GM19397 (cell line): ENCODE measurements around the gene PAQR9.
"Not testable (repeated sequence)": the region's sequence is repeated elsewhere in the genome, so short reads cannot be mapped to it uniquely, and the experiment has no call there.

Source experiments
- ATAC-seq: cut with Tn5 transposase; IDR thresholded peaks from one replicate; pipeline ENCODE4 v1.9.1; 2021; ENCODE audit warnings: mild to moderate bottlenecking, moderate library complexity; ENCODE audit not compliant: unreplicated experiment

Gene PAQR9

GRCh38 chr3:142963516-142964448 lies at the start of gene PAQR9:
TSS of gene PAQR9 (minus strand) at chr3:142963674. CDS start at chr3:142963336, 338 bp downstream.
- ATAC-seq, result peak; percentile 42

GRCh38 chr3:143011705-143012104 lies 48.2 kb upstream of the PAQR9 start:
- ATAC-seq, result no peak

GRCh38 chr3:143010024-143010423 lies 46.5 kb upstream of the PAQR9 start:
- no peak for ATAC-seq

- no peak for ATAC-seq
Measured at GRCh38 chr3:143004823-143005222, 41.3 kb upstream of the PAQR9 start.

- ATAC-seq, result no peak
Measured at GRCh38 chr3:143002727-143003126, 39.3 kb upstream of the PAQR9 start.

- peak; percentile 34 for ATAC-seq
Measured at GRCh38 chr3:143002083-143002712, 38.7 kb upstream of the PAQR9 start.

GRCh38 chr3:143001369-143002082 lies 38.1 kb upstream of the PAQR9 start, which contains the start of gene U2SURP:
TSS of gene U2SURP (plus strand) at chr3:143001570. CDS start at chr3:143001629, 59 bp downstream.
- ATAC-seq, result peak; percentile 87

GRCh38 chr3:143001034-143001368 lies 37.5 kb upstream of the PAQR9 start:
- peak; percentile 62 for ATAC-seq

- ATAC-seq, result no peak
Measured at GRCh38 chr3:143000528-143000927, 37.1 kb upstream of the PAQR9 start.

GRCh38 chr3:142999881-143000280 lies 36.4 kb upstream of the PAQR9 start:
- ATAC-seq, result no peak

- no peak for ATAC-seq
Measured at GRCh38 chr3:142998439-142998838, 35.0 kb upstream of the PAQR9 start.

GRCh38 chr3:142997330-142997729 lies 33.9 kb upstream of the PAQR9 start:
- no peak for ATAC-seq

GRCh38 chr3:142993958-142994442 lies 30.5 kb upstream of the PAQR9 start:
- ATAC-seq, result no peak

- ATAC-seq, result no peak
Measured at GRCh38 chr3:142992323-142992722, 28.8 kb upstream of the PAQR9 start.

- ATAC-seq, result no peak
Measured at GRCh38 chr3:142990721-142991120, 27.2 kb upstream of the PAQR9 start.

GRCh38 chr3:142988826-142989225 lies 25.4 kb upstream of the PAQR9 start:
- ATAC-seq, result not testable (repeated sequence)

- not testable (repeated sequence) for ATAC-seq
Measured at GRCh38 chr3:142988221-142988620, 24.7 kb upstream of the PAQR9 start.

GRCh38 chr3:142987707-142988106 lies 24.2 kb upstream of the PAQR9 start:
- ATAC-seq, result no peak

- no peak for ATAC-seq
Measured at GRCh38 chr3:142987080-142987700, 23.7 kb upstream of the PAQR9 start.

GRCh38 chr3:142984255-142984654 lies 20.8 kb upstream of the PAQR9 start:
- no peak for ATAC-seq

GRCh38 chr3:142983318-142983717 lies 19.8 kb upstream of the PAQR9 start:
- no peak for ATAC-seq
